Ishikawa (cell line): ENCODE data around the gene LAMC1.

Experiments
- CEBPB ChIP-seq: IDR thresholded peaks from 2 replicates; pipeline ENCODE4 v1.6.1; 2012
- CREB1 ChIP-seq: IDR thresholded peaks from 2 replicates; pipeline ENCODE4 v1.6.1; 2012; ENCODE audit warnings: low read depth
- EGR1 ChIP-seq: IDR thresholded peaks from 2 replicates; pipeline ENCODE4 v1.6.1; 2012
- EP300 ChIP-seq: IDR thresholded peaks from 2 replicates; pipeline ENCODE4 v1.6.1; 2012; ENCODE audit warnings: borderline replicate concordance
- FOXM1 ChIP-seq: IDR thresholded peaks from 2 replicates; pipeline ENCODE4 v1.6.1; 2012; ENCODE audit warnings: low read depth, borderline replicate concordance
- NFIC ChIP-seq: IDR thresholded peaks from 2 replicates; pipeline ENCODE4 v1.6.1; 2012
- RAD21 ChIP-seq: IDR thresholded peaks from 2 replicates; pipeline ENCODE4 v1.6.1; 2012; ENCODE audit warnings: low read depth
- TAF1 ChIP-seq: IDR thresholded peaks from 2 replicates; pipeline ENCODE4 v1.6.1; 2012; ENCODE audit warnings: low read depth, mild to moderate bottlenecking
- TCF12 ChIP-seq: IDR thresholded peaks from 2 replicates; pipeline ENCODE4 v1.6.1; 2012; ENCODE audit warnings: low read depth
- YY1 ChIP-seq: IDR thresholded peaks from 2 replicates; pipeline ENCODE4 v1.6.1; 2012; ENCODE audit warnings: low read depth
- ZBTB7A ChIP-seq: IDR thresholded peaks from 2 replicates; pipeline ENCODE4 v1.6.1; 2012; ENCODE audit warnings: low read depth
- TF ChIP-seq, protein P1 (sequence below): IDR thresholded peaks from 2 replicates; pipeline ENCODE4 v1.6.1; 2012; ENCODE audit warnings: low read depth, mild to moderate bottlenecking
- TF ChIP-seq, protein P2 (sequence below): IDR thresholded peaks from 2 replicates; pipeline ENCODE4 v1.6.1; 2012
- TF ChIP-seq, protein P3 (sequence below): IDR thresholded peaks from 2 replicates; pipeline ENCODE4 v1.6.1; 2012

DNA sequence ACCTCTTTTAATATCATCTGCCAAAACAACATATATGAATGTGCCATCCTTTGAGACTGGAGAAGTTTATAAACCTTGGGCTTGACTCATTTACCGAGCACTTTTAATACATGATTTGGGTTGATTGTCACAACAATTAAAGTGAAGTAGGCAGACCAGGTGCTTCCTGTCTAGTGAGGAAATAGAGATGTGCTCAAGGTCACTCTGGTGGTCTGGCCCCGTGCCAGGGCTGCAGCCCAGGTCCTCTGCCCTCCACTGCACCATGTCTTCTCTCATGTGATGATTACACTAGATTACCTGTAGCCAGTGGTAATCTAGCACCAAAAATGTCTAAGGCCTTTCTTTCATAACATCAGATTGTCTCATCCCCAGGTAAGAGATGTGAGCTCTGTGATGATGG, 101.0 kb downstream of the LAMC1 start:
- TF ChIP-seq TCF12 (no peak), CREB1 (no peak), ZBTB7A (no peak), RAD21 (no peak), EGR1 (no peak), YY1 (no peak), CEBPB (no peak), TAF1 (no peak), EP300 (no peak), NFIC (no peak), FOXM1 (no peak)
- TF ChIP-seq, protein P1, sequence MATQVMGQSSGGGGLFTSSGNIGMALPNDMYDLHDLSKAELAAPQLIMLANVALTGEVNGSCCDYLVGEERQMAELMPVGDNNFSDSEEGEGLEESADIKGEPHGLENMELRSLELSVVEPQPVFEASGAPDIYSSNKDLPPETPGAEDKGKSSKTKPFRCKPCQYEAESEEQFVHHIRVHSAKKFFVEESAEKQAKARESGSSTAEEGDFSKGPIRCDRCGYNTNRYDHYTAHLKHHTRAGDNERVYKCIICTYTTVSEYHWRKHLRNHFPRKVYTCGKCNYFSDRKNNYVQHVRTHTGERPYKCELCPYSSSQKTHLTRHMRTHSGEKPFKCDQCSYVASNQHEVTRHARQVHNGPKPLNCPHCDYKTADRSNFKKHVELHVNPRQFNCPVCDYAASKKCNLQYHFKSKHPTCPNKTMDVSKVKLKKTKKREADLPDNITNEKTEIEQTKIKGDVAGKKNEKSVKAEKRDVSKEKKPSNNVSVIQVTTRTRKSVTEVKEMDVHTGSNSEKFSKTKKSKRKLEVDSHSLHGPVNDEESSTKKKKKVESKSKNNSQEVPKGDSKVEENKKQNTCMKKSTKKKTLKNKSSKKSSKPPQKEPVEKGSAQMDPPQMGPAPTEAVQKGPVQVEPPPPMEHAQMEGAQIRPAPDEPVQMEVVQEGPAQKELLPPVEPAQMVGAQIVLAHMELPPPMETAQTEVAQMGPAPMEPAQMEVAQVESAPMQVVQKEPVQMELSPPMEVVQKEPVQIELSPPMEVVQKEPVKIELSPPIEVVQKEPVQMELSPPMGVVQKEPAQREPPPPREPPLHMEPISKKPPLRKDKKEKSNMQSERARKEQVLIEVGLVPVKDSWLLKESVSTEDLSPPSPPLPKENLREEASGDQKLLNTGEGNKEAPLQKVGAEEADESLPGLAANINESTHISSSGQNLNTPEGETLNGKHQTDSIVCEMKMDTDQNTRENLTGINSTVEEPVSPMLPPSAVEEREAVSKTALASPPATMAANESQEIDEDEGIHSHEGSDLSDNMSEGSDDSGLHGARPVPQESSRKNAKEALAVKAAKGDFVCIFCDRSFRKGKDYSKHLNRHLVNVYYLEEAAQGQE, result no peak
- TF ChIP-seq, protein P2, sequence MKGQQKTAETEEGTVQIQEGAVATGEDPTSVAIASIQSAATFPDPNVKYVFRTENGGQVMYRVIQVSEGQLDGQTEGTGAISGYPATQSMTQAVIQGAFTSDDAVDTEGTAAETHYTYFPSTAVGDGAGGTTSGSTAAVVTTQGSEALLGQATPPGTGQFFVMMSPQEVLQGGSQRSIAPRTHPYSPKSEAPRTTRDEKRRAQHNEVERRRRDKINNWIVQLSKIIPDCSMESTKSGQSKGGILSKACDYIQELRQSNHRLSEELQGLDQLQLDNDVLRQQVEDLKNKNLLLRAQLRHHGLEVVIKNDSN, result no peak
- TF ChIP-seq, protein P3, sequence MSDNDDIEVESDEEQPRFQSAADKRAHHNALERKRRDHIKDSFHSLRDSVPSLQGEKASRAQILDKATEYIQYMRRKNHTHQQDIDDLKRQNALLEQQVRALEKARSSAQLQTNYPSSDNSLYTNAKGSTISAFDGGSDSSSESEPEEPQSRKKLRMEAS, result no peak
